SJCRH30 (cell line): ENCODE results near the gene LMTK3. TPM values are rescaled to one million over a fixed set of nuclear protein-coding genes. Genes with fewer than 3 reads are reported as not detected.

Source experiments
- DNase-seq, 2 experiments: peaks; one replicate each; pipeline ENCODE4 v3.0.0-alpha.2; 2015 to 2020
- H3K27ac ChIP-seq: fragments of 250-450 bp; sonication (Bioruptor Pico); 2 replicates; pipeline ENCODE4 v1.5.1; 2020; ENCODE audit warnings: mild to moderate bottlenecking, moderate library complexity
- H3K27me3 ChIP-seq: fragments of 250-450 bp; sonication (Bioruptor Pico); 2 replicates; pipeline ENCODE4 v1.5.1; 2020; ENCODE audit warnings: mild to moderate bottlenecking, moderate library complexity
- H3K36me3 ChIP-seq: fragments of 250-450 bp; sonication (Bioruptor Pico); 2 replicates; pipeline ENCODE4 v1.5.1; 2020; ENCODE audit warnings: mild to moderate bottlenecking, moderate library complexity
- H3K4me1 ChIP-seq: fragments of 250-450 bp; sonication (Bioruptor Pico); 2 replicates; pipeline ENCODE4 v1.5.1; 2020; ENCODE audit warnings: mild to moderate bottlenecking, moderate library complexity
- H3K4me3 ChIP-seq: fragments of 250-450 bp; sonication (Bioruptor Pico); 2 replicates; pipeline ENCODE4 v1.5.1; 2020; ENCODE audit warnings: mild to moderate bottlenecking, moderate library complexity
- H3K9me3 ChIP-seq: fragments of 250-450 bp; sonication (Bioruptor Pico); replicated peaks from 2 replicates; pipeline ENCODE4 v1.5.1; 2020; ENCODE audit warnings: mild to moderate bottlenecking, moderate library complexity
- total RNA-seq: library from RNA; depleted of rRNA; stranded (reverse); fragments of >200 nt; shearing (Covaris generic); gene quantifications from 2 replicates; pipeline ENCODE4 v1.2.3, GENCODE V29; 2014

The LMTK3 gene
- total RNA-seq, 1 experiment from 2014 or later, result not detected

GRCh38 chr19:48477698-48478338, 33.8 kb downstream of the LMTK3 start:
- H3K4me3 ChIP-seq, result no peak overlapping the region
- H3K4me1 ChIP-seq, result peaks cover 11% of the 10 kb centered on the region
- no peaks in the 10 kb centered on the region for H3K27me3 ChIP-seq
- H3K36me3 ChIP-seq, result peaks cover 59% of the 10 kb centered on the region
- H3K9me3 ChIP-seq, result no peaks in the 10 kb centered on the region
- H3K27ac ChIP-seq, result no peak overlapping the region
- no peak for DNase-seq

DNA sequence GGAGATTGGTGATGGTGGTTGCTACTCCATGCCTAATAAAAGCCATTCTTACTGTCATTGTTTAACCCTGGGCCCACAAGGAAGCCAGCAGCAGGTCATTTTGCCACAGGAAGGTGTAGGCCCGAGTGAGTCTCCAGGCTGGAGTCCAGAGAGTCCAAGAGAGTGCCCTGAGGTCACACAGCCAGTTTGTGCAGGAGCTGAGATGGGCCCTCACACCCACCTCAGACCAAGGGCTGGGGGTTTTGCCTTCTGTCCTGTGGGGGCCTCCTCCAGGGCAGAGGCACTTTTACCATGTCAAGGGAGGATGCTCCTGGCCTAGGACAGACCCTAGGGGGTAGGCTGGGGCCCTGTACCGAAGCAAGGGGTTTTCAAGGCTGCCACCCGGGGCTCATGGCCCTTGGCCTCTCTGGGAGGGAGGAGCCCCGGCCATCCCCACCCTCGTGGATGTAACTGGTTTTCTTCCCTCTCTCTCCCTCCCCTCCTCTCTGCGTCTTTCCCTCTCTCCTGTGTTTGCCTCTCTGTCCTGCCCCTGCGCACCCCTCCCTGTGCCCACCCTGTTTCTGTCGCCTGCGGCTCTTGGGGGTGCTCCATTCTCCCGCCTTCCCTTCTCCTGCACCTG, 34.5 kb downstream of the LMTK3 start:
- no peak overlapping the region for H3K27ac ChIP-seq
- peaks cover 59% of the 10 kb centered on the region for H3K36me3 ChIP-seq
- no peaks in the 10 kb centered on the region for H3K27me3 ChIP-seq
- no peak overlapping the region for H3K4me3 ChIP-seq
- no peak for DNase-seq
- peaks cover 9% of the 10 kb centered on the region for H3K4me1 ChIP-seq
- H3K9me3 ChIP-seq, result no peaks in the 10 kb centered on the region

DNA sequence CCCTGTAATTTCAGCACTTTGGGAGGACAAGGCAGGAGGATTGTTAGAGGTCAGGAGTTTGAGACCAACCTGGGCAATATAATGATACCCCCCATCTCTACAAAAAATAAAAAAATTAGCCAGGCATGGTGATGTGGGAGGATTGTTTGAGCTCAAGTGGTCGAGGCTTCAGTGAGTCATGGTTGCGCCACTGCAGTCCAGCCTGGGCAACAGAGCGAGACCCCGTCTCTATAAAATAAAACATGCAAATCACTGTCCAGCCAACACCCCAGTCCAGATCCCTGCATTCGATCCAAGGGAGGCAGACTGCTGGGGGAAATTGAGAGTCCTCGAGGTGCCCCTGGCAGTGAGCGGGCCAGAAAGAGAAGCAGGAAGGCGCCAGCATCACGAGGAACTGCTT, 35.5 kb downstream of the LMTK3 start:
- Histone ChIP-seq H3K36me3 (peaks cover 66% of the 10 kb centered on the region), H3K9me3 (no peaks in the 10 kb centered on the region), H3K27me3 (no peaks in the 10 kb centered on the region), H3K4me3 (no peak overlapping the region), H3K4me1 (no peaks in the 10 kb centered on the region), H3K27ac (no peak overlapping the region)
- DNase-seq, result no peak

- no peaks in the 10 kb centered on the region for H3K9me3 ChIP-seq
- no peak overlapping the region for H3K4me3 ChIP-seq
- no peak overlapping the region for H3K27ac ChIP-seq
- peaks cover 68% of the 10 kb centered on the region for H3K36me3 ChIP-seq
- DNase-seq, result no peak
- H3K4me1 ChIP-seq, result no peaks in the 10 kb centered on the region
- H3K27me3 ChIP-seq, result no peaks in the 10 kb centered on the region
Observed at GRCh38 chr19:48475369-48476068, 36.1 kb downstream of the LMTK3 start.

DNA sequence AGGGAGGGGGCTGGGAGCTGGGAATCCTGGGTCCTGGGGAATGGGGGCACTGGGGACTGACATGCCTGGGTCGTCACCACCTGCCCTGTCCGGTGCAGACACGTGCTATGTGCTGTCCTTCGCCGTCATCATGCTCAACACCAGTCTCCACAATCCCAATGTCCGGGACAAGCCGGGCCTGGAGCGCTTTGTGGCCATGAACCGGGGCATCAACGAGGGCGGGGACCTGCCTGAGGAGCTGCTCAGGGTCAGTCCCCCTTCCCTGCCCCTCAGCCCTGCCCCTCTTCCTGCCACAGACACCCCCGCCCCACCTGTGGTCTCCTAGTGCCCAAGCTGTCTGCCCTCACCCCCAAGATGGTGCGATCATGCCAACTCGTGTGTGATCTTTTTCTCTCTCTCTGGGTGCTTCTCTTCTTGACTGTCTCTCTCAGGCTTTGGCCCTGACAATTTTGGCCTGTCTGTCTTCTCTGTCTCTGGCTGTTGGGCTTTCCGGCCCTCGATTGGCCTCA, 37.5 kb downstream of the LMTK3 start:
- Histone ChIP-seq H3K9me3 (no peaks in the 10 kb centered on the region), H3K27ac (no peak overlapping the region), H3K27me3 (no peaks in the 10 kb centered on the region), H3K4me3 (no peak overlapping the region), H3K36me3 (peaks cover 63% of the 10 kb centered on the region), H3K4me1 (no peaks in the 10 kb centered on the region)
- DNase-seq, result no peak

GRCh38 chr19:48473161-48473966, 38.3 kb downstream of the LMTK3 start:
- no peaks in the 10 kb centered on the region for H3K27me3 ChIP-seq
- H3K27ac ChIP-seq, result no peak overlapping the region
- DNase-seq, result no peak
- peaks cover 61% of the 10 kb centered on the region for H3K36me3 ChIP-seq
- H3K4me1 ChIP-seq, result no peaks in the 10 kb centered on the region
- H3K4me3 ChIP-seq, result no peak overlapping the region
- H3K9me3 ChIP-seq, result no peaks in the 10 kb centered on the region

GRCh38 chr19:48471836-48472235, 39.8 kb downstream of the LMTK3 start:
- H3K4me3 ChIP-seq, result no peak overlapping the region
- no peaks in the 10 kb centered on the region for H3K9me3 ChIP-seq
- no peak for DNase-seq
- no peaks in the 10 kb centered on the region for H3K4me1 ChIP-seq
- no peaks in the 10 kb centered on the region for H3K27me3 ChIP-seq
- H3K36me3 ChIP-seq, result peaks cover 45% of the 10 kb centered on the region
- H3K27ac ChIP-seq, result no peak overlapping the region

GRCh38 chr19:48470856-48471255, 40.8 kb downstream of the LMTK3 start:
- Histone ChIP-seq H3K36me3 (peaks cover 36% of the 10 kb centered on the region), H3K4me1 (no peaks in the 10 kb centered on the region), H3K27me3 (no peaks in the 10 kb centered on the region), H3K27ac (no peak overlapping the region), H3K9me3 (no peaks in the 10 kb centered on the region), H3K4me3 (no peak overlapping the region)
- no peak for DNase-seq

- peak overlapping the region; percentile 94; the same call in 1 of the 2 replicates for H3K27ac ChIP-seq
- H3K4me3 ChIP-seq, result peak overlapping the region; percentile 93
- H3K4me1 ChIP-seq, result no peaks in the 10 kb centered on the region
- peaks cover 28% of the 10 kb centered on the region for H3K36me3 ChIP-seq
- H3K27me3 ChIP-seq, result no peaks in the 10 kb centered on the region
- no peak for DNase-seq
- no peaks in the 10 kb centered on the region for H3K9me3 ChIP-seq
Observed at GRCh38 chr19:48469934-48470680, 41.5 kb downstream of the LMTK3 start.

DNA sequence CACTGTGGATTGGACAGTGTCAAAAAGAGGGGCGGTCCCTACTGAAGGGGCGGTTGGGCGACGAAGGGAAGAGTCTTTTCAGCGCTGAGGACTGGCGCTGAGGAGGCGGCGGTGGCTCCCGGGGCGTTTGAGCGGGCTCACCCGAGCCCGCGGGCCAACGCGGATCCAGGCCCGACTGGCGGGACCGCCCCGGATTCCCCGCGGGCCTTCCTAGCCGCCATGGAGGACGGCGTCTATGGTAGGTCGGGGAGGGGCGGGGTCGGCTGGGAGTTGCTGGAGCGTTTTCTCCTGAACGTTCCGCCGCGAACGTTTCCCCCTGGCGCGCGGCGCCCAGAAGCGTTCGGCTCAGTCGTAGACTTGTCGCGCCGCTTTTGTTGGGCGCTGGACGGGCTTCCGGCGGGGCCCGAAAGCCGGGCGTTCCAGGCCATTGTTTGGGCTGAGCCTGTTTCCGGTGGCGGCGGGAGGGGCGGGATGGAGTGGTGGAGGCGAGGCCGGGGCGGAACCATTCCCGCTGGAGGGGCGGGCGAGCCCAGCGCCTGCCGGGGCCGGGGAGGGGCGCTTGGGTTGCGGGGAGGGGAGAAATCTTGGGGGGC, 42.2 kb downstream of the LMTK3 start, which contains the start of gene CYTH2:
CYTH2 (plus strand) TSS at position 81 of the 593 bp plus-strand sequence; CDS start at position 220, 139 bp downstream.
- DNase-seq, result peak; percentile 83 to 88
- peak within 1 kb of the TSS; percentile 93 for H3K4me3 ChIP-seq
- peaks cover 21% of the 10 kb centered on the region for H3K36me3 ChIP-seq
- H3K9me3 ChIP-seq, result no peaks in the 10 kb centered on the region
- H3K27ac ChIP-seq, result peak within 1 kb of the TSS; percentile 94
- no peaks in the 10 kb centered on the region for H3K27me3 ChIP-seq
- no peaks in the 10 kb centered on the region for H3K4me1 ChIP-seq

GRCh38 chr19:48468772-48469288, 42.8 kb downstream of the LMTK3 start:
- Histone ChIP-seq H3K9me3 (no peaks in the 10 kb centered on the region), H3K36me3 (peaks cover 17% of the 10 kb centered on the region), H3K27ac (peak overlapping the region; percentile 94), H3K27me3 (no peaks in the 10 kb centered on the region), H3K4me3 (peak overlapping the region; percentile 93), H3K4me1 (no peaks in the 10 kb centered on the region)
- peak; percentile 99 to 100 for DNase-seq

GRCh38 chr19:48466561-48467325, 44.9 kb downstream of the LMTK3 start:
- DNase-seq, result no peak
- Histone ChIP-seq H3K9me3 (no peaks in the 10 kb centered on the region), H3K27ac (no peak overlapping the region), H3K4me3 (no peak overlapping the region), H3K36me3 (peaks cover 7% of the 10 kb centered on the region; the same call in 1 of the 2 replicates), H3K4me1 (no peaks in the 10 kb centered on the region), H3K27me3 (no peaks in the 10 kb centered on the region)

DNA sequence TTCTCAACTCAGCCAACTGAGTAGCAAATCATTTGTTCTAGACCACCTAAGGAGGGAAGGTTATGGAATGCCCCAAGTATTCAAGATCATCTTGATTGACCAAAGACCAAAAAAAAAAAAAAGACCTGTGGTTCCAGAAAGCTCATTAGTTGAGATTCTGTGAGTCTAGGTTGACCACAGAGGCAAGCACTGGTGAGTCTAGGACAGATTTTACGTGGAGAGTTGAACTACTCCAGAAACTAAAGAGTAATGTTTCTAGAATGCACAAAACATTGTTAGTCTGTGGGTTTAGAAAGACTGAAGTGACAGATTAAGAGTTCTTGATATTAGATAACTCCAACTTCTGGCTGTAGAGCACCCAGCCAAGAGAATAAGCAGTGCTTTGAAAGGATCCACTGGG, 46.4 kb downstream of the LMTK3 start:
- no peaks in the 10 kb centered on the region for H3K9me3 ChIP-seq
- no peak for DNase-seq
- H3K27ac ChIP-seq, result no peak overlapping the region
- H3K4me3 ChIP-seq, result no peak overlapping the region
- no peaks in the 10 kb centered on the region for H3K27me3 ChIP-seq
- peaks cover 3% of the 10 kb centered on the region; the same call in 1 of the 2 replicates for H3K36me3 ChIP-seq
- no peaks in the 10 kb centered on the region for H3K4me1 ChIP-seq
